KMS-11 (cell line): ENCODE measurements around the gene EML1.

Source experiments
- H2AFZ ChIP-seq: fragments of 200-600 bp; sonication (generic); 2 replicates; pipeline ENCODE4 v1.6.1; 2016; ENCODE audit warnings: antibody characterized with exemption, mixed run types, low read depth
- H3K27ac ChIP-seq: fragments of 200-600 bp; sonication (generic); 2 replicates; pipeline ENCODE4 v1.6.1; 2016; ENCODE audit warnings: mild to moderate bottlenecking, mixed run types
- H3K27me3 ChIP-seq: fragments of 200-600 bp; sonication (generic); 2 replicates; pipeline ENCODE4 v1.6.1; 2017; ENCODE audit warnings: mild to moderate bottlenecking, low read depth, mixed run types, moderate library complexity; ENCODE audit not compliant: insufficient read depth
- H3K36me3 ChIP-seq: fragments of 200-600 bp; sonication (generic); 2 replicates; pipeline ENCODE4 v1.6.1; 2017; ENCODE audit warnings: mild to moderate bottlenecking, mixed run types; ENCODE audit not compliant: insufficient read depth
- H3K4me1 ChIP-seq: fragments of 200-600 bp; sonication (generic); 2 replicates; pipeline ENCODE4 v1.6.1; 2016; ENCODE audit warnings: mild to moderate bottlenecking, low read depth, mixed run types; ENCODE audit not compliant: poor library complexity, severe bottlenecking
- H3K4me2 ChIP-seq: fragments of 200-600 bp; sonication (generic); 2 replicates; pipeline ENCODE4 v1.7.0; 2016; ENCODE audit warnings: mild to moderate bottlenecking, mixed run types
- H3K4me3 ChIP-seq: fragments of 200-600 bp; sonication (generic); IDR thresholded peaks from 2 replicates; pipeline ENCODE4 v1.6.1; 2017; ENCODE audit warnings: low read depth, low read length, mixed read lengths; ENCODE audit not compliant: insufficient read depth
- H3K79me2 ChIP-seq: fragments of 200-600 bp; sonication (generic); 2 replicates; pipeline ENCODE4 v1.6.1; 2016; ENCODE audit warnings: low read depth, mixed run types; ENCODE audit not compliant: insufficient read depth
- H3K9ac ChIP-seq: fragments of 200-600 bp; sonication (generic); 2 replicates; pipeline ENCODE4 v1.6.1; 2016; ENCODE audit warnings: mild to moderate bottlenecking, mixed run types
- H4K20me1 ChIP-seq: fragments of 200-600 bp; sonication (generic); 2 replicates; pipeline ENCODE4 v1.6.1; 2016; ENCODE audit warnings: mild to moderate bottlenecking, mixed run types; ENCODE audit not compliant: insufficient read depth
- TF ChIP-seq, protein P1 (sequence below): fragments of 200-600 bp; sonication (generic); conservative IDR thresholded peaks from 2 replicates; pipeline ENCODE4 v1.6.1; 2017; ENCODE audit warnings: low read depth, mild to moderate bottlenecking, antibody characterized with exemption, low read length, moderate library complexity, mixed read lengths

Gene EML1

DNA sequence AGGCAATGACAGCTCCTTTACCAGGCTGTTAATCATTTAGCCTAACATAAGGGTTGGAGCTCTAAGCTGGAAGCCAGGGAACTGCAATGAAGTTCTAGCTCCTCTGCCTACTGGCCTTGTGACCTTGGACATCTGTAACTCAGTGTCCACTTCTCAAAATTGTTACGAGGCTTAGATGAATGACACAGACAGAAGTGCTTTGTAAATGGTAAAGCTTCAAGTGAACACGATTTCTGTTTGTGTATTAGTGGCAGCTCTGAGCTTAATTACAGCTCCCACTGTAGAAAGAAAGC lies 122.8 kb downstream of the EML1 start:
- no peak overlapping the region for H2AFZ ChIP-seq
- TF ChIP-seq, protein P1, sequence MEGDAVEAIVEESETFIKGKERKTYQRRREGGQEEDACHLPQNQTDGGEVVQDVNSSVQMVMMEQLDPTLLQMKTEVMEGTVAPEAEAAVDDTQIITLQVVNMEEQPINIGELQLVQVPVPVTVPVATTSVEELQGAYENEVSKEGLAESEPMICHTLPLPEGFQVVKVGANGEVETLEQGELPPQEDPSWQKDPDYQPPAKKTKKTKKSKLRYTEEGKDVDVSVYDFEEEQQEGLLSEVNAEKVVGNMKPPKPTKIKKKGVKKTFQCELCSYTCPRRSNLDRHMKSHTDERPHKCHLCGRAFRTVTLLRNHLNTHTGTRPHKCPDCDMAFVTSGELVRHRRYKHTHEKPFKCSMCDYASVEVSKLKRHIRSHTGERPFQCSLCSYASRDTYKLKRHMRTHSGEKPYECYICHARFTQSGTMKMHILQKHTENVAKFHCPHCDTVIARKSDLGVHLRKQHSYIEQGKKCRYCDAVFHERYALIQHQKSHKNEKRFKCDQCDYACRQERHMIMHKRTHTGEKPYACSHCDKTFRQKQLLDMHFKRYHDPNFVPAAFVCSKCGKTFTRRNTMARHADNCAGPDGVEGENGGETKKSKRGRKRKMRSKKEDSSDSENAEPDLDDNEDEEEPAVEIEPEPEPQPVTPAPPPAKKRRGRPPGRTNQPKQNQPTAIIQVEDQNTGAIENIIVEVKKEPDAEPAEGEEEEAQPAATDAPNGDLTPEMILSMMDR, result no peak

DNA sequence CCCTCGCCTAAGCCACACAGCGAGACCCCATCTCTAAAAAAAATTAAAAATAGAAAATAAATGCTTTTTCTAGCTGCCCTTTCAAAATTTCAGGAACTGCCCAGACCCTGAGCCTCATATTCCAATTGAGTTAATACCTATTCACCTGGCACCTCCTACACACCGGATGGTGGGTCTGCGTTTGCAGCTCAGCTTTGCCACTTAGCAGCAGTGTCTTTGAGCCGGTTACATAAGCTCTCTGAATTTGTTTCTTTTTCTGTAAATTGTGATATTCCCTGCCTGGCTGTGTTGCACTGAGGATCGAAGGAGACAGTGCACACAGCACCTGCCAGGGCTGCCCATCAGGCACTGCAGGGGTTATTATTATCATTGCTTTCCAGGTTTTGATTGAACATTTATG lies 125.6 kb downstream of the EML1 start:
- Histone ChIP-seq H3K4me3 (no peak overlapping the region), H3K4me2 (no peak overlapping the region), H3K27me3 (no peaks in the 10 kb centered on the region), H3K9ac (no peak overlapping the region), H2AFZ (no peak overlapping the region), H3K27ac (no peak overlapping the region), H3K36me3 (no peaks in the 10 kb centered on the region), H3K79me2 (no peaks in the 10 kb centered on the region), H4K20me1 (no peaks in the 10 kb centered on the region), H3K4me1 (no peaks in the 10 kb centered on the region)
- TF ChIP-seq, protein P1, result no peak

More for the DNA sequence above, 122.8 kb downstream of the EML1 start:
- H3K27ac ChIP-seq, result no peak overlapping the region
- H3K4me3 ChIP-seq, result no peak overlapping the region
- no peaks in the 10 kb centered on the region for H3K36me3 ChIP-seq
- no peaks in the 10 kb centered on the region for H3K27me3 ChIP-seq
- H4K20me1 ChIP-seq, result no peaks in the 10 kb centered on the region
- H3K4me1 ChIP-seq, result no peaks in the 10 kb centered on the region
- no peak overlapping the region for H3K9ac ChIP-seq
- no peak overlapping the region for H3K4me2 ChIP-seq
- no peaks in the 10 kb centered on the region for H3K79me2 ChIP-seq

DNA sequence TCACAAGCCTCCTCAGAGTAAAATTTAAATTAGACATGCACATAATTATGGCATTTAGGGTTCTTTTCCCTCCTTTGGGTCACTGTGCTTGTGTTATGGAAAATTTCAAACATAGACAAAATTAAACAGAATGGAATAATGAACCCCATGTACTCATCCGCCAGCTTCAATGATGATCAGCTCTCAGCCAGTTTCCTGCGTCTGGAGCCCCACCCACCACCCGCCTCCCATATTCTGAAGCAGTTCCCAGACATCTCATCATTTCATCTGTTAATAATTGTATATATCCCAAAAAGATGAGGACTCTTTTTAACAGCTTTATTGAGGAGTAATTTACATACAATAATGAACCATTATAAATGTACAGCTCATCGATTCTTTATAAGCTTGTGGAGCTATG lies 128.2 kb downstream of the EML1 start:
- Histone ChIP-seq H3K9ac (no peak overlapping the region), H4K20me1 (no peaks in the 10 kb centered on the region), H3K4me1 (peaks cover 9% of the 10 kb centered on the region), H2AFZ (no peak overlapping the region), H3K27ac (no peak overlapping the region), H3K36me3 (no peaks in the 10 kb centered on the region), H3K27me3 (no peaks in the 10 kb centered on the region), H3K4me3 (no peak overlapping the region), H3K4me2 (no peak overlapping the region), H3K79me2 (no peaks in the 10 kb centered on the region)
- TF ChIP-seq, protein P1, result no peak

DNA sequence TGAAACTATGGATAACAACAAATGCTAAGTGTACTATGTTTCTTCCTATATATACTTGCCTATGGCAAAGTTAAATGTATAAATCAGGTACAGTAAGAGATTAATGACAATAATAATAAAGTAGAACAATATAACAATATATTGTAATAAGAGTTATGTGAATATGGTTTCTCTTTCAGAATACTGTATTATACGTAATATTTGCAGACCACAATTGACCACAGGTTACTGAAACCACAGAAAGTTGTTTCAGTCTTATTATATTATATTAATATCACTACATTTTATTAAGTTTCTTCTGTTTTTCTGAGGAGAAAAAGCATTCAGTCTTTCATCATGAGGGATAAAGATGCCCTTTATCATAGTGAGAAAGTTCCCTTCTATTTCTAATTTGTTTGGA lies 131.2 kb downstream of the EML1 start:
- no peak overlapping the region for H2AFZ ChIP-seq
- no peaks in the 10 kb centered on the region for H4K20me1 ChIP-seq
- no peaks in the 10 kb centered on the region for H3K79me2 ChIP-seq
- H3K4me1 ChIP-seq, result peaks cover 9% of the 10 kb centered on the region
- H3K9ac ChIP-seq, result no peak overlapping the region
- no peaks in the 10 kb centered on the region for H3K27me3 ChIP-seq
- TF ChIP-seq, protein P1, result no peak
- H3K36me3 ChIP-seq, result no peaks in the 10 kb centered on the region
- 0 out of 2 replicates have a peak overlapping the region, but pooled peaks have one; percentile 21 for H3K4me2 ChIP-seq
- H3K4me3 ChIP-seq, result no peak overlapping the region
- no peak overlapping the region for H3K27ac ChIP-seq

DNA sequence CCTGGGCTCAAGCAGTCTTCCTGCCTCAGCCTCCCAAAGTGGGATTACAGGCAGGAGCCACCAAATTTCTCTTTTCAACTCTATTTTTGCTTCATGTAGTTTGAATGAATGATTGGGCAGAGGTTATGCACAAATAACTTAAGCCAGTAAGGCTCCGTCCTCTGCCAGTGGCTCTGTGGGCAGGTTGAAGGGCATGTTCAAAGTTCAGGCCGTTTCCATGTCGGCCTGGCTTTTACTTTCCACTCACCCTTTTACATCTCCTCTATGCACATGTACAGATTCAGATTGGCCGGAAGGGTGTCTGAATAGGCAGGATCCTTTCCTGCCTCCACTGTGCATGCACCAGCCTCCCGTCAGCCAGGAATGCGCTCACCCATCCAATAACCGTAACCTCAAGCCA lies 132.3 kb downstream of the EML1 start:
- Histone ChIP-seq H3K27ac (no peak overlapping the region), H2AFZ (no peak overlapping the region), H3K36me3 (no peaks in the 10 kb centered on the region), H3K27me3 (no peaks in the 10 kb centered on the region), H3K4me1 (peaks cover 9% of the 10 kb centered on the region), H3K4me3 (no peak overlapping the region), H3K4me2 (no peak overlapping the region), H3K9ac (no peak overlapping the region), H4K20me1 (no peaks in the 10 kb centered on the region), H3K79me2 (no peaks in the 10 kb centered on the region)
- TF ChIP-seq, protein P1, result no peak
